HG03025 (cell line): ENCODE results near the gene FAM131A.

ENCODE experiments used
- ATAC-seq: cut with Tn5 transposase; IDR thresholded peaks from one replicate; pipeline ENCODE4 v1.9.1; 2021; ENCODE audit warnings: mild to moderate bottlenecking, moderate library complexity; ENCODE audit not compliant: unreplicated experiment, low FRiP score

Gene FAM131A

DNA sequence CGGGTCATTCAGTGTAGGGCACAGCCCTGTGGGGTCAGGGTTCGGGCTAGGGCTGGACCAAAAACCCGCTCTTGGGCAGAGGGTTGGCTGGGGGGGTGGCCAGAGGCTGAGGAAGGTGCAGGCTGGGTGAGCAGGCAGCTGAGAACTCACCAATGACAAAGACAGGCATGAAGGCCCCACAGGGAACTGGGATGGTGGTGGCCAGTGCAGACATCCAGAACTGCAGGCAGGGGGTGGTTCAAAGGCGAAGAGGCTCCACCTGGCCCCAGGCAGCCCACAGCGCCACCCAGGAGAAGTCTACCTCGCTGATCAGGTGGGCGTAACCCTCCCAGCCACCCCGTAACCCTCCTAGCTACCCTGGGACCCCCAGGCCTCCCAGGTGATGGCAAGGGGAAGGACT is 17.4 kb downstream of the FAM131A start:
- no peak for ATAC-seq

DNA sequence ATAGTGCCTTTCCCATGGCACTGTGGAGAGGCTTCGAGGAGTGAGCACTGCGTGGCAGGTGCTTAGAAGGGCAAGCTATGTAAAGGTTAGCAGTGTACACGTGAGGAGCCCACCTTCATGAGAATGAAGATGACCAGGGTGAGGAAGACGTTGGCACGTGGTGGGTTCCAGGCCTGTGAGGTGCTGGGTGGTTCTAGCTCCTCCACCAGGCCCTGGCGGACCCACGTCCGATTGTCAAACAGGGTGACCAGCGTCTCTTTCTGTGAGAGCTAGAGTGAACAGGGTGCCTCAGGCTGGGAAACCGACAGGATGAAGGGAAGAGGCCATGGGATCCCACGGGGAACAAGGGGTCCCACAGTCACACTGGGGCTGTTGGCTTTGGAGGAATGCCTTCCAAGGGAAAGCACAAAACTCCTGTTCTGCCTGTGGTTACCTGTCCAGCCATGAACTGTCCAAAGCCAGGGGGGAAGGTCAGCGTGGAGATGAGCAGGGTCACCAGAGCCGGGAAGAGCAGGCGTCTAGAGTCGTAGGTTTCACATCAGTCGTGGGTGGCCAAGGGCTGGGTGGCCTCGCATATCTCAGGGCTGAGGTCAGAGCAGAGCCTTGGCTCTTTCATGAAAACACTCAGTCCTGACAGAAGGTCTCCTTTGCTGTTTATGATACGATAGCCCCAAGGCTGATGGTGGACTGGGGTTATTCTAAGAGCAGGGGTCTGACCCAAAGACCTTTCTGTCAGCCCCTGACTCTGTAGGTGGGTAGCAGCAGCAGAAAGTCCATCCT is 18.1 kb downstream of the FAM131A start:
- no peak for ATAC-seq

DNA sequence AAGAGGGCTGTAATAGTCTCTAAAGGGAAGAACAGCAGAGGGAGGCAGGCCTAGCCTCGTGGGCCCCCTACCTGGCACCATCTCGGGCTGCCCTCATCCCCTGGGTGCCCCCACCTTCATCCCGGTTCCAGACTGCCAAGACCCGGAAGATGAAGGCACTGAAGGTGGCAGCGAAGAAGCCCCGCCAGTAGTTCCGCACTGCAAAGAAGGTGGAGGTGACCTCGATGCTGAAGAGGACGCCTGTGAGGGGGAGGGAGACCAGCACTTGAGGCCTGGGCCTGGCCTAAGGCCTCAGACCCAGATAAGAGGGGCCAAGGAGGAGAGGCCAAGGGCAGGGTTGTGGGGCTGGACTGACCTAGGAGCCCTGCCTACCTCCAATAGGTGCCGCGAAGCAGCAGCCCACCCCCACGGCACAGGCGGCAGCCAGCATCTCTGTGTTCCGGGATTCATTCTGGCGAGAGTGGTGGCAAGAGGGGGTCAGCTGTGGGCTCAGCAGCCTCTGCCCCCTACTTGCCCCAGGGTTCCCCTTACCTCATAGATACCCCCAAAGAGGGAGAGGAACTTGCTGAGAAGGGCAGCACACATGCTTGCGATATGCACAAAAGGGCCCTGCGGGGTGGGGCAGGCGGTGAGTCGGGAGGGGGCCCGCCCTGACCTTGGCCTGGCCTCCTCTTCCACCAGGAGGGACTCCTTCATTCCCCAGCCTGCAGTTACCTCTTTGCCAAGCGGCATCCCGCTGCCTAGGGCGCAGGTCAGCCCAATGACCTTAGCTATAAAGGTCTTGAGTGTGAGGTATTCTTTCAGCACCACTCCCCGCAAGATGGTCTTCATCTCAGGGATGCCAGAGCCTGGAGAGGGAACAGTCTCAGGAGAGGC is 20.1 kb downstream of the FAM131A start:
- no peak for ATAC-seq

DNA sequence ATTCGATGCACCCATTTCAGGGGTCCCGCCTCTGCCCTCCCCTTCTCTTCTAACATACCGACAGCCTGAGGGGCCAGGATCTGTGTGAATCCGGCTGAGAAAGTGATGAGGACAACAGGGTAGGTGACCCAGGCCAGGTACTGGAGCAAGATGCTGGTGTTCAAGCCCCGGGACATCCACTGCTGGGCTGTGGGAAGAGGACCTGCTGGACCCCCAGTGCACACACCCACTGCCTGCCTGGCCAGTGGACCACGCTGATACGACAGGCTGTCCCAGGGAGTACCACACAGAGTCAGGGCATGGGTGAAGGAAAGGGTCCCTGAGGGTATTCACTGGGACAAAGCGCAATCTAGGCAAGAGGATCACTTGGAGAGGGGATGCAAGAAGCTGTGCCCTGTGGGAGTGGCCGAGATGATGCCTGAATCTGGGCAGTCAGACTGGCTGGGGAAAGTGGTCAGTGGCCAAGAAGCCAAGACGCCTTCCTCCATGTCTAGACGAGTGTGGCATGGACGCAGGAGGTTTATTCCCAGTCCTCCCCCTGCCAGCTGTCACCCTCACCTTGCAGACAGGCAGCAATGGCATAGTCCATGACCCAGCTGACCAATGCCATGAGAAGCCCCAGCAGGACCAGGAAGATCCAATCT is 20.8 kb downstream of the FAM131A start:
- no peak for ATAC-seq

DNA sequence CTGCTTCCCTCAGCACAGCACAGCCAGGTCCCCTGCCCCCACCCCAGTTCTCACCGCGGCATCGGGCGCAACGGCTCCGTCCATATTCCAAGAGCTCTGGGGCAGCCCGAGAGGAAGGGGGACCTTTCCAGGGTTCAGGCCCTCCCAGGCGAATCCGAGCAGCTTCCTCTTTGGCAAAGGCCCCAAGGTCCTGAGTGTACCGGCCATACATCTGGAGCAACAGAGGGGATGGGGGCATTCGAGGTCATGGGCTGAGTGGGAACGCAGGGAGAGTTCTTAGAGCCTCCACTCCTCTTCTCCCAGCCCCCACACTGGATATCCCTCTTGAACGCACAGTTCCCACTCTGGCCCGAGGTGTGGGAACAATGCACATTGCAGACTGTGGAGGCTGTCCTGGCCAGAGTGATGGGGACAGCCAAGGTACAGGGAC is 21.5 kb downstream of the FAM131A start:
- ATAC-seq = no peak

DNA sequence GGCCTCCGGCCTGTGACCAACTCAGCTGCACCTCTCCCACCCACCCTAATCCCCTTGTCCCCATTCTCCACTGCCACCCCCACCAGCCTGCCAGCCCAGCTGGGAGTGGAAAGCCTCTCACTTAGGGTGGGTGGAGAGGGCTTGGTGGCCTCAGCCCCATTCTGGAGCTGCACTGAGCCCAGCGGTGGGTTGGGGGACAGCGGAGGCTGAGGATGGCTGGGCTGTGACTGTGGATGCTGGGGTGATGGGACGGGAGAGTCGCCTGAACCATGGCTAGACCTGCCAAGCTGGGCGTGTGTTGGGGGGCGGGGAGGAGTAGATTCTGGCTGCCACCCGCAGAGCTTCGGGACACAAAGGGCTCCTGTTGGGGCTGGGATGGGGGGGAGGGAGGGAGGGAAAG is 22.2 kb downstream of the FAM131A start:
- no peak for ATAC-seq

DNA sequence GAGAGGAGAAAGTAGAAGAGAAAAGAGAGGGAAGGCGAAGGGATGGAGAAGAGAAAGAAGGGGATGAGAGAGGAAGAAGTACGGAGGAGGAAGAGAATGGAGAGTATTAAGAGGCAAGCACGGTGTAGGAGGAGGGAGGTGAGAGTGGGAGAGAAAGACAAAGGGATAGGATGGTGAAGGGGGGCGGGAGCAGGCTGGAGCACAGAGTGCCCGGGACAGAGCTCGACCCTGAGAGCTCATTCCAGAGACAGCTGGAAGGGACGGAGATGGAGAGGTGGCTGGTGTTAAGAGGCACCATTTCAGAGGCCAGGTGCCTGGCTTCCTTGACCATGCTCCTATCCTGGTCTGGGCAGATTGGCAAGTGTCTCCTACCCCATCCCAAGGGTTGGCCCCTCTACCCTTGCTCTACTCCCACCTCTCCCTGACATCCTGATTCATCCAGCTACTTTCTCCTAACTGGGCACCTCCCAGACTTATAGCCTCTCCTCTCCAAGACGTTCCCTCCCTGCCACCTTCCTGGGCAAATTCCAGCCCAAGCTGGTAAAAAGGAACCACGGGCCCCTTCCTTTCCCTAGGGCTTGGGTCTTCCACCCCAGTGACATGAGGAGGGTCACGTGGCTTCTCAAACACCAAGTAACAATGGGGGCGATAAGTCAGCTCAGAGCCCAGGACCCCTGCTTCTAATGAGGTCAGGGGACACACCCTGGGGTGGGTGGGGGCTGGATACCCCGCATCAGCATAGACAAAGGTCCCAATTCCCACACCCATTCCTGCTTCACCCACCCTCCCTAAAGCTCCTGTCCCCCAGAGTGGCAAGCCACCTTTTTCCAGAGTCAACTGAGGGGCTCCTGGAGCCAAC is 22.9 kb downstream of the FAM131A start:
- no peak for ATAC-seq

DNA sequence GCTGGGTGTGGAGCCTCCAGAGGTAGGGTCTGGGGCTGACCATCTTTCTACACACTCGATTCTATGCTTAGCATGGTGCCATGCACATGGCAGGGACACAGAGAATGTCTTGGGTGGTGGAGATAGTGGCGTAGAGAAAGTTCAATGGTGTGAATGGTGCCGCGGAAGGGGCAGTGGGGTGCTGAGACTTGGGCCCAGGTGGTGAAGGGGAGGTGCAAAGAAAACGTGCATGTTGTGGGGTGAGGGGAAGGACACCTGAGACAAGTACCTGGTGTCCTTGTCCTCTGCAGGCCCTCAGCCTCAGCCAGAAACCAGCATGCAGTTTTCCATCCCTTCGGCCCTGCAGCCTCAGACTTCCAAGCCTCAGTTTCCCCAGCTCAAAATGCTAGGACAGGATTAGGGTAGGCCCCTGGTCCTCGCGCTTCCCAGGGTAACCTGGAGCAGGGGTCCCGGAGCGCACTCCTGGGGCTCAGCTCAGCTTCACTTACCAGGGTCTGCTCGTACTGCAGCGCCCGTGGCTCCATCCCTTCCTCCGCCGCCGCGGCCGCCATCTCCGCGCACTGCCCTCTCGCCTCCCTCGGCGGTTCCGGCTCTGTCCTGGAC is 23.6 kb downstream of the FAM131A start:
- ATAC-seq = no peak

DNA sequence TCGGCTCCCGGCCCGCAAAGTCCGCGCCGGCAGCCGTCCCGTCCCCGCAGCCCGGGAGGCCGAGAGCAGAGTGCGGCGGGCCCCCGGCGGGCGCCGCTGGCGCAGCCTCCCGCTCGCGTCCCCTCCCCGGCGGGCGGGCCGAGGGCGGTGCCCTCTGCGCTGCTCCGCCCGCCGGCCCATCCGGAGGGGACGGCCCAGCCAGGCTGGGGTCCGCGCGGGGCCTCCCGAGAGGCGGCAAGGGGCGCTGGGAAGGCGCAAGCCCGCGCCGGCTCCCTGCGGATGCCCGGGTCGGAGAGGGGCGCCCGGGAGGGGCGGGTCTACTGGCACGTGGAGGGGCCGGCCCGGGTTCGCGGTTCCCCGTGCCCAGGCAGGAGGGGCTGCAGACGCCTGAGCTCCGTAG is 24.1 kb downstream of the FAM131A start, which contains the start of the genes CLCN2 and POLR2H:
CLCN2 (minus strand) TSS at position 74 of the 400 bp plus-strand sequence. CDS start 126 bp downstream, outside the sequence.
POLR2H (plus strand) TSS at position 179 of the 400 bp plus-strand sequence. CDS start 1,783 bp downstream, outside the sequence.
- peak; percentile 25 for ATAC-seq

DNA sequence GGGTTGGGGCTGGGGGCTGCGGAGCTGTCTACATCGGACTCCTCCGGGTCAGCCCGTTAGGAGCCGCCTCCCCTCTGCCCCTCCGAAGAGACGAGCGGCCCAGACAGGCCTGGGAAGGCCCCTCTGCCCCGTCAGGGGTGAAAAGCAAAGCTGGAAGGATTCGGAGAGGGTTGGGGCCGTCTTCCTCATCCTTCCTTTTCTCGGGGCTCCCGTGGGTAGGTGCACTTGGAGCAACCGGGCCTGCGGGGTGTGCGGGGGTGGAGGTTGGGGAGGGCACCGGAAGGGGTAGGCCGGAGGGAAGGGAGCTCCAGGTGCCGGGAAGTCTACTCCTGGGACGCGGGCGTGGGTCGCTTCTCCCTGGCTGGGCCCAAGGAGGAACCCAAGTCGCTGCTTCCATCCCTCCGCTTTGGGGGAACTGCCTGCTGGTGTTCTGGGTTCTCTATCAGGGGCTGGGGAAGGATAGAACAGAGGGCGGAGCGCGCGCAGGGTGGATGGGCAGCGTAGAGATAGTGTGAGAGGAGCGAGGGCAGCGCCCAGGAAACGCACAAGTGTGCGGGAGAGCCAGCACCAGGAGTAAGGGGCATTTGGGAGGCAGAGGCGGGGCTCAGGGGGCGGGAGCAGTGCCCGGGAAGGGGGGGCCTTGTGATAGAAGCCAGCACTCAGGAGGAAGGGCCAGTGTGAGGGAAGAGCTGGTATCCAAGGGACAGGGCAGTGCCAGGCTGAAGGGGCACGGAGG is 24.7 kb downstream of the FAM131A start:
- ATAC-seq = peak; percentile 17

DNA sequence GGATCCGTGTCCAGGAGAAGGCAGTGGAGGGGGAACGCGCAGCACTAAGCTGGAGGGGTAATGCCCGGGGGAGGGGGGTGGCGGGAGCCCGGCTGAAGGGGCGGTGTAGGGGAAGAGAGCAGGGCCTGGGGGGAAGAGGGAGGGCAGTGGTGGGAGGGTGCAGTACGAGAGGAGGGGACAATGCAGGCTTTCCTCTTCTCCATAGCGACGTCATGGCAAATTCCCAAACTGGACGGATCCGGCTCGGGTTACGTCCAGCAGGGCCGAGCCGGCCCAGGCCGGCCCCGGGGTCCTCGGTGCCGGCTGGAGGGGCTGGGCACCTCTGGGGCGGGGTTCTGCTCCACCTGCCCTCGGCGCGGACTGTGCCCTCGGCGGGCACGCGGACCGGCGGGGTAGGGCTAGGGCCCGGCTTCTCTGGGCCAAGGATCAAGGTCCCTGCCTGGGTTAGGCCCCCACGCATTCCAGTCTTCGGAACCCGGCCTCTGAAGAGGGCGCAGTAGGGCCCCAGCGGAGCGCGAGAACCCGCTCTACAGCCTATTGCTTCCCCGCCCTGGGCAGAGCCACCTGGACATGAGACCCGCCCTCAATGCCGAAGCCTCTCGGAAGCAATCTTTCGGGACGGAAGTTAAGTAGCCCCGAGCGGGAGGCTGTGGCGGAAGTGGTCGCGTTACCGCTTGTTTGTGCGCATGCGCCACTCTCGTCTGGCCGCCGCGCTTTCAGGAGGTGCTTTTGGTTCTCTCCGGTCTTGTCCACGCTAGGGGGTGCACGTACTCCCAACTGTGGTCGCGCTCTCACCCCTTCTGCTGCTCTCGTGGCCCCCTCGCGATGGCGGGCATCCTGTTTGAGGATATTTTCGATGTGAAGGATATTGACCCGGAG is 25.5 kb downstream of the FAM131A start:
- peak; percentile 77 for ATAC-seq

DNA sequence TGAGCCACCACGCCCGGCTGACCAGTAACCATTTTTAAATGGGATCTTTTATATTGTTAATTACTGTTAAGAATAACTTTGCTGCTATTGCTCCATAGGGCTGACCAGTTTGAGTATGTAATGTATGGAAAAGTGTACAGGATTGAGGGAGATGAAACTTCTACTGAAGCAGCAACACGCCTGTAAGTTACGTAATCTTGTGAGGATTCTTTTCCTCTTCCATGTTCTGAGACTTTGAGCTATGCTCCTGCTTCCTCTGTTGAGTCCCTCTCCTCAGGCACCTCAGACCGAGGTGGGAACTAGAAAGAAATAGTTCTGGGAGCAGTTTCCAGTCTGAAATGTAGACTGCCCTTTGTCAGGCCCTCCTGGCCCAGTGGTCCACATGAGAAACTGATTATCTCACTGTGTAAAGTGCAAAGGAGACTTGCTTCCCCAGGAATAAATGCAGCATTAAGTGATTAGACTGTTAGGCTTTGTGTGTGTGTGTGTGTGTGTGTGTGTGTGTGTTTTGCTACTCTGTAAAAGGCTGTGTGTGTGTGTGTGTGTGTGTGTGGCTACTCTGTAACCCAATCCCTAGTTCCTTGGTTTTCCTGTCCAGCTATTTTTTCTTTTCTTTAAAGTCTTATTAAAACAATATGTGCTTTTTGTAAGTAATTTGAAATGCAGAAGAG is 29.4 kb downstream of the FAM131A start:
- no peak for ATAC-seq

DNA sequence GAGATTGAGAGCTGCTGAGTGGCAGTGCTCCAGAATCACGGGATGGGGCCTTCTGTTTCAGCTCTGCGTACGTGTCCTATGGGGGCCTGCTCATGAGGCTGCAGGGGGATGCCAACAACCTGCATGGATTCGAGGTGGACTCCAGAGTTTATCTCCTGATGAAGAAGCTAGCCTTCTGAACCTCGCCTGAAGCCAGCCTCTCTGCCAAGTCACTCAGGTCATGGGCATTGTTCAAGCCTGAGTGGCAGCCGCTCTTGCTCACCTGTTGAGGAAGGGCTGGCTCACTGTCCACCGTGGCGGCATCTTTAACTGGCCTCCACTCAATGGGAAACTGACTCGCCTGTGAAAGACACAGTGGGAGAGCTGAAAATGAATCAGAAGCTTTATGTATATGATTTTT is 30.7 kb downstream of the FAM131A start:
- no peak for ATAC-seq

DNA sequence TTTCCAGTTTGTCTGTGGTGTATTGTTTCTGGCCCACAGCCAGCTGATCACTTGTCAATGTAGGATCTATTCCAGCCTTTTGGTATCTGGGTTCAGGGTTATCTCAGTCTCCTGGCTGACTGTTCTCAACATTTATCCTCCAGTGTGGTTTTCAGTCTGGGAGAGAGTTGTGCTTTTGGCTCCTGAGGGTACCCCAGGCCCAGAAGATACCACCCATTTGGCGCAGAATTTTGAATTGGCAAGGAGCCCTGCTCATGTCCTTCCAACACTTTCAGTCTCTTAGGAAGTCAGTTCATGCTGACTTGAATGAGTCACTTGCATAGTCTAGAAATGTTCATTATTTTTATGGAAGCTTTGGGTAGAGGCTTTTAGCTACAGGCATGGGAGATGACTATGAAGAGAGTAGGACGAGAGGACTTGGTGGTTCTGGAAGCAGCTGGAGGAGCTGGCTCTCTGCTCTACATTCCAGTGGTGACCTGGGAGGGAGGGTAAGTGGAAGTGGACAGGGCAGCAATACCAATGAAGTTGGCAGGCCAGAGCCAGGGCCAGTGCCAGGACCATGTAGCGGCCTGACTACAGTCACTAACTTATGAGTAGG is 31.3 kb downstream of the FAM131A start:
- no peak for ATAC-seq

DNA sequence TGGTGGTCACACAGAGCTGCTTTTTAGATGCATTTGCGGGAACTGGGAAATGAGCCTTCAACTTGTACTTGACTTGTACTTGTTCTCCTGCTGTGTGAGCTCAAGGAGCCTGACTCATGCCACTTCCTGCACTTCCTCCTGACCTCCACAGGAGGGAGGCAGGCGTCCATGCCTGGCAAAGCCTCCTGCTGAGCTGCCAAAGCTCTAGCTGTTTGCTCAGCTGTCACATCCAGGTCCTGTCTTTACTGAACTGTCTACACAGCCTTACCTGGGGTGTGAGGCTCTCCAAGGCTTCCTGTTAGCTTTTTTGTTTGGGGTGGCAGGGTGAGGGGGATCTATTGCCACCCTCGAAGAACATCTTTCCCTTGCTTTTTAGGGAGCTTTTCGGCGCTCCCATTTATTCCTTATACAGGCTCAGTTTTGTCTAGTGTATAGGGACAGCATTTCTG is 34.2 kb downstream of the FAM131A start:
- ATAC-seq = no peak

DNA sequence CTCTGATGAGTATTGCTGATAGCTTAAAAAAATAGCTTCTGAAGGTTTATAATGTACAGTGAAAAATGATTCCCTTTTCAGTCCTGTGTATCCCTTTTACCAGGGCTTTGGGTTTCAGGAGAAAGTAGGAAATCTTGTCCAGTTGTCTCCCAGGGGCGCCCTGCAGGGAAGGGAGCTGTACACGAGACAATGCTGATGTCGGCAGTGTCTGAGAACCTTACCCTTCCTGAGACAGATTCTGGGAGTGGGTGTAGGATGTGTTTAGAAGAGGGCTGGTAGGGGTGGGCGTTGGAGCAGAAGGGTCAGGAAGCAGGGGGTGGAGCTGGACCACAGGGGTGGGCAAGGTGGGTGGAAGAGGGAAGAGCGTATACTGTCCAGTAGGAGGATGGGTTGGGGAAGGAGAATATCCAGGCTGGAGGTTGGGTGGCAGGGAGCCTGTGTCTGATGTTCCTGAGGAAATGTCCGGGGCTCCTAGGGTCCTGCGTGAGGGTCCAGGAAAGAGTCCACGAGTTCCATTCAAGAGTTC is 35.0 kb downstream of the FAM131A start:
- ATAC-seq = no peak

DNA sequence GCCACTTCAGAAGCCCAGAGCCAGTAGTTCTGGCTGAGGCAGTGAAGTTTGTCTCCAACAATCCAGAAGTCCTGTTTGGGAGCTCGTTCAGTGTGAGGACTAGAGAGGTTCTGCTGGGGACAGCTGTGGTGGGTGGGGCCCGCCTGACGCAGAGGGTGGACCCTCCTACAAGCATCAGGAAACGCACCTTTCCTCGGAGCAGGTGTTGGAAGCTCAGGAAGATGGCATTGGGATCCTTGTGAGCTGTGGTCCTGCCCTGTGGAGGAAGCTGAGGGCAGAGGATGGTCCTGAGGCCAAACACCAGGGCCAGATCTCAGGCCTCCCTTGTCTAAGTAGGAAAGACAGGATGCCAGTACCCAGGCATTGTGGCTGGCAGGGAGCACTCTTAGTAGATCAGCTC is 35.5 kb downstream of the FAM131A start:
- ATAC-seq = no peak
